ENCODE data around the gene AFF2.

The AFF2 gene

GRCh38 chrX:148940411-148940996 is 440.1 kb downstream of the AFF2 start:
- DNase-seq: no peak

GRCh38 chrX:148942754-148943153 is 442.3 kb downstream of the AFF2 start:
- DNase-seq: no peak

- no peak for DNase-seq
Observed at GRCh38 chrX:148947399-148947975, 447.1 kb downstream of the AFF2 start.

GRCh38 chrX:148956352-148956751 is 455.9 kb downstream of the AFF2 start:
- DNase-seq: no peak

GRCh38 chrX:148958901-148959300 is 458.5 kb downstream of the AFF2 start:
- no peak for DNase-seq

- DNase-seq: no peak
Observed at GRCh38 chrX:148960060-148960459, 459.6 kb downstream of the AFF2 start.

GRCh38 chrX:148961985-148962384 is 461.6 kb downstream of the AFF2 start:
- DNase-seq: no peak

GRCh38 chrX:148976571-148977400 is 476.4 kb downstream of the AFF2 start:
- no peak for DNase-seq

- no peak for DNase-seq
Observed at GRCh38 chrX:148979786-148980185, 479.4 kb downstream of the AFF2 start.

- DNase-seq: no peak
Observed at GRCh38 chrX:148984238-148984637, 483.8 kb downstream of the AFF2 start.

- DNase-seq: no peak
Observed at GRCh38 chrX:148991502-148991901, 491.1 kb downstream of the AFF2 start.

GRCh38 chrX:148995661-148996060 is 495.2 kb downstream of the AFF2 start:
- no peak for DNase-seq

- no peak for DNase-seq
Observed at GRCh38 chrX:149002320-149002719, 501.9 kb downstream of the AFF2 start.

GRCh38 chrX:149003863-149004660 is 503.6 kb downstream of the AFF2 start:
- DNase-seq: no peak

- no peak for DNase-seq
Observed at GRCh38 chrX:149004936-149005335, 504.5 kb downstream of the AFF2 start.

GRCh38 chrX:149006235-149006634 is 505.8 kb downstream of the AFF2 start:
- DNase-seq: no peak

- DNase-seq: no peak
Observed at GRCh38 chrX:149007423-149007822, 507.0 kb downstream of the AFF2 start.

- peak in 1 of 2 experiments; percentile 34 for DNase-seq
Observed at GRCh38 chrX:149010013-149010852, 509.8 kb downstream of the AFF2 start.

GRCh38 chrX:149010853-149011224 is 510.4 kb downstream of the AFF2 start:
- peak in 1 of 2 experiments; percentile 11 for DNase-seq

- DNase-seq: no peak
Observed at GRCh38 chrX:149013081-149013480, 512.7 kb downstream of the AFF2 start.

GRCh38 chrX:149021159-149021558 is 520.7 kb downstream of the AFF2 start:
- DNase-seq: no peak

GRCh38 chrX:149022485-149022884 is 522.1 kb downstream of the AFF2 start:
- no peak for DNase-seq
